Myocyte (in vitro differentiated cells): ENCODE results near the gene MACF1. TPM values are rescaled to one million over a fixed set of nuclear protein-coding genes. Genes with fewer than 3 reads are reported as not detected.

Source experiments
- DNase-seq: peaks from one replicate; pipeline ENCODE4 v3.0.0-alpha.2; 2012; ENCODE audit warnings: low read depth
- total RNA-seq: library from RNA; depleted of rRNA; stranded (reverse); fragments of >200 nt; gene quantifications from 2 replicates; pipeline ENCODE4 v1.2.3, GENCODE V29; 2014

Gene MACF1
- total RNA-seq, 1 donor from 2014 or later = 803 TPM

DNA sequence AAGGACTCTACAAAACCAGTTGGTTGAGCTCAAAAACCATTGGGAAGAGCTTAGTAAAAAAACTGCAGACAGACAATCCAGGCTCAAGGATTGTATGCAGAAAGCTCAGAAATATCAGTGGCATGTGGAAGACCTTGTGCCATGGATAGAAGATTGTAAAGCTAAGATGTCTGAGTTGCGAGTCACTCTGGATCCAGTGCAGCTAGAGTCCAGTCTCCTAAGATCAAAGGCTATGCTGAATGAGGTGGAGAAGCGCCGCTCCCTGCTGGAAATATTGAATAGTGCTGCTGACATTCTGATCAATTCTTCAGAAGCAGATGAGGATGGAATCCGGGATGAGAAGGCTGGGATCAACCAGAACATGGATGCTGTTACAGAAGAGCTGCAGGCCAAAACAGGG, 183.0 kb downstream of the MACF1 start:
- DNase-seq = peak; percentile 66

DNA sequence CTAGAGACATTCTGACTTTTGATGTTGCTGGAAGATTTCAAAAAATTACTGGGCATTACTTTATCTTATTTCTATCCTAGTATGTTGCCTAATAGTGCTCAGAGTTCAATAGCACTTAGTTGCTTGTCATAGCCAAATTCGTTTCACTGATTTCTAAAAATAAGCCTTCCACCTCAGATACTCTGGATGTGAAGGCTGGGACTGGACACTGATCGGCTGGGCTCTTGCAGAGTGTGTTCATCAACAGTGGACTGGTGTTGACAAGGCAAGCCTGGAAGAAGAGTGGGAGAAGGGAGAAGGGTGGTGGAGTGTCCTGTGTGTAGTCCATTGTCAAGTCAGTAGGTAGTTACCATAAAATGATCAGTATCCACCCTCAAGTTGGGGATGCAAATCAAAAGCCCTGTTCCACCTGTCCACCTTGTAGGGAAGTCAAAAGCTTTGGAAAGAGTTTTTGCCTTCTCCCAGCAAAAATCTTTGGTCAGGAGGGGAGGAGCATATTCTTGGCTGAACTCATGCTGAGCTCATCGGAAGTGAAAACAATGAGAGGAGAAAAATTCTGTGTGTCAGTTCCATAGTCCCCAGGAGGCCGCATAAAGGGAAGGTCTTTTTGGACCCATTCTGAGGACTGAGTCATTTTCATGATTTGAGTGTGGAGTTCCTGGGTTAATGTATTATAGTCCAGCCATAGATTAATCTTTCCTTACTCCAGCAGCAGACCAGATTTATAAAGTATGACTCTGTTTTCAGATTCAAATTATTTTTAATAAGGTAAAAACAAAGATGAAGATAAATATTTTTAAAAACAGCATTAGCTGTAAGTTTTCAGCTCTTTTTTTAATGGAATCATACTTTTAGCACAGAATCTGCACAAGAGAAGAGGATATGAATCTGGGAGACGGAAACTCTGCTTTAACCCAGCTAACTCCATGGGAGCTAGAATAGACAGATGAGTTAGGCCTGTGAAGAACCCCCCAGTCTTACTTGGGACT, 187.5 kb downstream of the MACF1 start:
- peak; percentile 73 for DNase-seq

DNA sequence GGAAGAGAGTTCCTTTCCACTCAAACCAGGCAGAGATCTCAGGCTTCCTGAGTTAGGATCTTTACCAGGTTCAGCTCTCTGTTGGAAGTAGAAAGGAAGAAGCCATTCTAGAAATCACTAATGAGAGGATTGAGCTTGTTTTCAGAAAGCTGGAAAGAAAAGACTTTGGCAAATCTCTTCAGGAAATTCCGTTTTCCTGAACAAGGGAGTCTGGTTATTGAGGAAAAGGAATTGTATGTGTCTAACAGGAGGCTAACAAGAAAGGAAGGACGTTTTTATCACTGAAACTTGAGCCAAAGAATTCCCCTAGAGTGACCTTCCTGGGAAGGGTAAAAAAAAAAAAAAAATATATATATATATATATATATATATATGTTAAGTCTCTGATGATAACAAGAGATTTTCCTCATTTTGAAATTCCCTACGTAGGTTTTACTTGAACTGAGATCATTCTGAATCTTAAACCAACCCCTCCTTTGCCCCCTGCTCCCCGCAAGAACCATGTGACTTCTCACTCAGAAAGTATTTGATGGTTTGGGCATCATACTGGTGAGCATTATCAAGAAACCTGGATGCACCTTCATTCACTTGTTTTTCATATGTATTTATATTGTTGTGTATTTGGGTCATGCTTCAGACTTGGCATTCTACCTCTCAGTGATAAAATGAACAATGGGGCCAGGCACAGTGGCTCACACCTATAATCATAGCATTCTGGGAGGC, 188.5 kb downstream of the MACF1 start:
- DNase-seq = no peak

GRCh38 chr1:39393645-39394044, 189.2 kb downstream of the MACF1 start:
- DNase-seq = no peak

DNA sequence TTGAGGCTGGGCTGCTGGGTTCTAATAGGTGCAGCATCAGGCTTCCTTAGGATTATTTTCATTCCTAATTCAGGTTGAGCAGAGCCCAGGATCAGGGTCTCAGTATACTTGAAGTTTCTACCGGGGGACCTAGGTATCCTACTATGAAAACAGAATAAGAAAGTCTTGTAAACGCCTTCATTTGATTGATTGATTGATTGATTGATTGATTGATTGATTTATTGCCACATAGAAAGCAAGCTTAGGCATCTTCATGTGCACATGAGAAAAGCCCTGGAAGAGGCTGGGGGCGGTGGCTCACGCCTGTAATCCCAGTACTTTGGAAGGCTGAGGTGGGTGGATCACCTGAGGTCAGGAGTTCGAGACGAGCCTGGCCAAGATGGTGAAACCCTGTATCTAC, 189.6 kb downstream of the MACF1 start:
- DNase-seq = no peak

DNA sequence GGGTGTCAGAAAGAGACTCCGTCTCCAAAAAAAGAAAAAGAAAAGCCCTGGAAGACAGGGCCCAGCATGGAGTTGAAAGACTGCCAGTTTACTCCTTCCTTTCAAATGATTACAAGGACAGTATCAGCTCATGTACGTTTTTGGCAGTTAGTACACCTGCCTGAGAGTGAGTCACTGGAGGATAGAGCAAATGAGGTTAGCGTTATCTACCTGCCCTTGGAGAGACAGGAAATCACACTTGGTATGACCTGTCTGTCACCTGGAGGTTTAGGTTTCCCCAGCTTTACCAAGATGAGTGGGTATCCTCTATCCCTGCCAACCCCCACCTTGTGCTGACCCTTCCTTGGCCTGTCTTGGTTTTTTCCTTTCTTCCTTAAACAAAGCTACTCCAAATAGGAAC, 190.1 kb downstream of the MACF1 start:
- no peak for DNase-seq

DNA sequence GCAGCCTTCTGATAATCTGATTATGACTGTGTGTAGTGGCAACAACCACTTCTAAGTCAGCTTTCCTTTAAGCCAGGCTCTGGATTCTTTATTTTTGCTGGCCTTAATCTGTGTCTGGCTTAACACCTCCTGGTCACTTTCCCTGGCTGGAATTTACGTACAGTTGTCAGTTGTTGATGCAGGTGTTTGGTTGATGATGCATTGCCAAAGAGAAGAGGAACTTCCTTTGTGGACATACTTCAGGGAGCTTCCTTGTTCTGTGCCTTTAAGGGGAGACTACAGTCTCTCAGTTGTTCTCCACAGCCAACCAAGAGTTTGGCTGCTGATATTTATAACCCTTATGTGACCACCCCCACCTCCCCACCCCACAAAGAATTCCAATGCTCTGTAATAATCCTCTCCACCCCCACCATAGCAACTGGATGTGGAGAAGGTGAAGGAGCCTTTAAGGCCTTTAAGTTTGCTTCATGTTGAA, 190.9 kb downstream of the MACF1 start:
- DNase-seq = peak; percentile 93

- peak; percentile 89 for DNase-seq
Observed at GRCh38 chr1:39396671-39397070, 192.2 kb downstream of the MACF1 start.

- DNase-seq = no peak
Observed at GRCh38 chr1:39397487-39397886, 193.0 kb downstream of the MACF1 start.

GRCh38 chr1:39398278-39399021, 194.0 kb downstream of the MACF1 start:
- peak; percentile 99 for DNase-seq

- no peak for DNase-seq
Observed at GRCh38 chr1:39401106-39401505, 196.6 kb downstream of the MACF1 start.

- DNase-seq = no peak
Observed at GRCh38 chr1:39404876-39405275, 200.4 kb downstream of the MACF1 start.

DNA sequence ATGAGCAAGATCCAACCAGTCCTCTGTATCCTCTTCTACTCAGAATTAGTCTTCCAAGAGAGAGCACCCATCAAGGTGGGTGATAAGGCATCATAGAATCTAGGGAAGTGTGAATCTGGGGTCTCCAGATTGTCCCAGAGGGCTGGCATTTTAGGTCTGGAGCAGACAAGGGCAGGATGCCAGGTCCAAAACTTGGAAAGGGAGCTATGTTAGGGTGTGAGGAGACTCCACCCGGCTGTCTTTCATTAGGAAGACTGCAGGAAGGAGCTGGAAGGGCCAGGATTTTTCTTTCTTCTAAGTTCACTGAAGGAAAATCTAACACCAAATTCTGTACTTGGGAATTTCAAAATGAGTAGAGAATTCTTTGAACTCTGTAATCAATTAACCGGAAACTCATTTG, 200.9 kb downstream of the MACF1 start:
- DNase-seq = peak; percentile 65

GRCh38 chr1:39406533-39407450, 202.3 kb downstream of the MACF1 start:
- DNase-seq = no peak

- no peak for DNase-seq
Observed at GRCh38 chr1:39407510-39407895, 203.0 kb downstream of the MACF1 start.

GRCh38 chr1:39407896-39408640, 203.6 kb downstream of the MACF1 start:
- peak; percentile 56 for DNase-seq

DNA sequence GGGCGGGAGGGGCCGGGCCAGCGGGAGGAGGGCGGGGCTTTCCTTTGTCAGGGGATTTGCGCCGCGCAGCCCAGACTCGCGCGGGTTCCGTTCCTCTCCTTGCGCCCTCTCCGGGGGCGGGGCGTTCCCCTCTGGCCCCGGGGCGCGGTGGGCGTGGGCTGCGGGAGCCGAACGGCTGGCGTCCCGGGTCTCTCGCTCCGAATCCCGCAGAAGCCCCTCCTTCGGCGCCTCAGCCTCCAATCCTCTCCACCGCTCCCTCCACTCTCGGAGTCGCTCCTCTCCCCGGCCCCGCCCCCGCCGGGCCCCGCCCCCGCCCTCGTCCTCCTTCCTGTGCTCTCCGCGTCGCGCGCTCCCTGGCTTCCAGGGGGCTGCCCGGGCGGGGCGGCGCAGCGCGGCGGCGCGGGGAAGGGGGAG, 204.2 kb downstream of the MACF1 start:
- peak; percentile 98 for DNase-seq

- DNase-seq = peak; percentile 72
Observed at GRCh38 chr1:39409055-39409816, 204.7 kb downstream of the MACF1 start.

GRCh38 chr1:39410915-39411436, 206.5 kb downstream of the MACF1 start:
- peak; percentile 92 for DNase-seq
